NCI-H1930 (cell line): ENCODE results near the gene PTMA.

Experiments
- DNase-seq, 2 experiments: peaks; one replicate each; lab custom pipeline; 2025; lab: John Stamatoyannopoulos, UW

The PTMA gene

DNA sequence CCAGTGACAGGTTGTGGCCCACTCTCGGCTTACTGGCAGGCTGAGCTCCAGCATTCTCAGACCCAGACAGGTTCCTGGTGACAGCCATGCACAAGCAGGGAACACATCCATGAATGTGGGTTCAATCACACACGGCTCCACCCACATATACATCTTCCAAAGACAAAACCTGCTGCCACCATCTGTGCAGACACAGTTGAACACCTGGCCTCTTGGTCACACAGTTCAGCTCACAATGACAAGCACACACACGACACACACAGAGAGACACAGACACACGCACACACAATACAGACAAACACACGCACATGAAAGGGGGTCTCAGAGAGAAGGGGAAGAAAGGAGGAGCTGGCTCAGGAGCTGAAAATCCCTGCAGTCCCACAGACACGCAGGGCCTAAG, 32.1 kb upstream of the PTMA start:
- DNase-seq: no peak

DNA sequence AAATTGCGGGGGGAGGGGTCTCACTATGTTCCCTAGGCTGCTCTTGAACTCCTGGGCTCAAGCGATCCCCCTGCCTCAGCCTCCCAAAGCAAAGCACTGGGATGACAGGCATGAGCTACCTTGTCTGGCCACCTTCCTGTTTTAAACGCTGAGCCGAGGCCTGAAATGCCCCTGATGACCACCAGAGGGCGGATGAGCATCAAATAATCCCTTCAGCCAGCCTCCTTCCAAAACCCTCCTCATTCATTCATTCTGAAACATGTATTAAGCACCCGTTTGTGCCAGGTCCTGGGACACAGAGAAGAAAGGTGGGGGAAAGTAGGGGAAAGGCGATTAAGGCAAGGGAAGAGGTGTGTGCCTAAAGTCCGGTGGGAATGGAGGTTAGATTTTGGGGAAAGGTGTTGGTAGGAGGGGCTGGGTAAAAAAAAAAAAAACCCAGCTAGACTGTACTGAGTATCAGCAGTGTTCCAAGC, 30.7 kb upstream of the PTMA start:
- peak; percentile 65 to 74 for DNase-seq

DNA sequence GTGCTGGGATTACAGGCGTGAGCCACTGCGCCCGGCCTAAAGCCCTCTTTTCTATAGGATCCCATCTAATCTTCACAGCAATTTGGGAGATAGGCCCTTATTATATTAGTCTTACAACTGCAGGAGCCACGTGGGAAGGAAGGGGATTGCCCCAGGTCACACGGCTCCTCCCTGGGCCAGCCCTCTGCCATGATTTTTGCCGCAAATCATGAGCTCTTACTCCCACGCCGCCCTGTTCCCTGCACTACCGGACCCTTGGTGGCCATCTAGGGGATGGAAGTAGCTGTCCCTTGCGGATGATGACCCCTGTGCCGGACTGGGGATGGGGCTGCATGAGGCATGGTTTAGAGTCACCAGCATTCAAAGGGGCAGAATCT, 28.4 kb upstream of the PTMA start:
- DNase-seq: no peak

DNA sequence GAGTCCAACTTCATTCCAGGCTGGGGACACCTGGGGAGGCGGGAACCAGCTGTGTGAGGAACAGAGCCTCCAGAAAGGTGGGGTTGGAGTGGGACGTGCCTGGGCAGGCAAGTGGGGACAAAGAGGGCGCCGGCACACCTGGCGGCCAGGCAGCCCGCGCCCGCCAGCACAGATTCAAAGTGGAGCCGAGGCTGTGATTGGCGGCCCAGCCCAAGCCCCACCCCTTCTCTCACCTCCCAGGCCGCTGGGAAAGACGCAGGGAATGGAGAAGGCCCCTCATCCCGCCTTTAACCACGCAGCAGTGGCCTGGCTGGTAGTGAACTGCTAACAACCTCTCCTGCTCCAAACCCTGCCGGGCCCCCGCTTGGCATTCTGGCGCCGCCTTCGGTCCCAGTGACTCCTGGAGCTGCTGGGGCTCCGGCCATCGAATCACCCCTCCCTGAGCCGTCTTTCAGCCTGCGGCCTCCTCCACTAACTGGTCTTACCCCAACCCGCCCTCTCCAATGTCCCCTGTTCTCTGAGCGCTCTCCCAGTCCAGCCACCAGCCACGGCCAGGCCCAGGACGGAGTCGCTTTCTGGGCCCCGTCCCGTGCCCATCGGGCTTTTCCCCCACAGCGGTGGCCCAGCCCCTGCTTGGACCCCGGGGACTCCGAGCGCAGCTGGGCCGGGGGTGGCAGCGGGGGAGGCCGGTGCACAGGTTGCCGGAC, 27.9 kb upstream of the PTMA start:
- no peak for DNase-seq

DNA sequence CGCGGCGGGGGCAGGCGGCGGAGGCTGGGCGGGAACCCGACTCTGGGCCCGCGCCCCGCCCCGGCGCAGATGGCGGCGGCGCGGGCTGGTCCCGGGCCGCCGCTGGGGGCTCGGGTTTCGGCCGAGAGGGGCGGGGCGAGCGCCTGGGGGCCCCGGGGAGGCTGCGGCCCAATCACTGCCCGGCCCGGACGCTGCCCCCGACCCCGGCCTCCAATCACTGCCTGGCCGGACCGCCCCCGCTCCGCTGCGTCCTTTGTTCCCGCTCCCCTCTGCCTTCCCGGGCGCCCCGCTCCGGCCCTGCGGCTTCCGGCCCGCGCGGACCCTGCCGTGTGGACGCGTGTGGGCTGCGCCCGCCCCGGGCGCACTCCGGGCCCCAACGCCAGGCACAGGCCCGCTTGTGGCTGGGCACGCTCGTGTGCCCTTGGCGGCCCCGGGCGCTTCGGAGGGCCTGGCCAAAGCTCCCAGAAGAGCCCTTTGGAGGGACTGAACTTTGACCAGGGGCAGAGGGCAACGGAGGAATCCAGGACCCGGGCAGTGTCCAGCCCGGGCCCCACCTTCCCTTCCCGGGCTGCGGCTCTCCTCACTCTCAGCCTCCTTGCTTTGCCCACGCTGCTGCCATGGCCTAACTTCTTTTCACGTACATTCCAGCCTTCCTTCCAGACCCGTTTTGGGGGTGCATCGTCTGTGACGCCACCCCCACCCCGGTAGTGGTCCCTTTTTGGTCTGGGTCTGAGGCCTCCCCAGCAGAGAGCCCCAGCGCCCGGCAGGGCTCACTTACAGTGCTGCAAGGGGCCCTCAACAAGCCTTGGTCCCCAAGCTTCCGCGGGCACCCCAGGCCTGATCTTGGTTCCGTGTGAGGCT, 27.1 kb upstream of the PTMA start:
- peak; percentile 62 to 77 for DNase-seq

DNA sequence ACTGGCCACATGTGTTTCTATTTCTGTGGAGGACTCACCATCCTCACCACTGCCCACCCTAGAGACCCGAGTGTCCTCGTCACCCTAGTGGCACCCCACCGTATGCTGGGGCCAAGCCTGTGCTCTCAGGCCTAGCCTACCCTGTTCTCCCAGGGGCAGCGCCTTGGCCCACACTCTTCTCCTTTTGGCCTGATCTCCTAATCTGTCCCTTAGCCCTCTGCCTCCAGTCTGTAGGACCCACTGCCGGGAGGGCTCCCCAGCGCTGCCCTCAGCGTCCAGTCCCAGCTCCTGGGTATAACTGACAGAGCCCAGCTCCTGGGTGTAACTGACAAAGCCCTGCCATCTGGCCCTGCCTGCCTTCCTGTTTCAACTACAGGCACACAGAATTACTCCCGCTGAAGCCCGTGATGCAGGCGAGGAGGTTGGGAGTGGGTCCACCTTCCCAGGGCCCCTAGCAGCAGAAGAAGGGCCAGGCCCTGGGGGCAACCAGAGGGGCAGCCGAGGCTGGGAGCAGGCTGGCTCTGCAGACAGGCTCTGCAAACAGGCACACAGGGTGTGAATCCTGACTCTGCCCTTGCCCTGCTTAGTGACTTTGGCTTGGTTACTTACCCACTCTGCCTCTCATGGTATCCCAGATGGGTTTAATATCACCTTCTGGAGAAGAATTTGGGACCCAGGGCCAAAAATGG, 25.6 kb upstream of the PTMA start:
- no peak for DNase-seq

DNA sequence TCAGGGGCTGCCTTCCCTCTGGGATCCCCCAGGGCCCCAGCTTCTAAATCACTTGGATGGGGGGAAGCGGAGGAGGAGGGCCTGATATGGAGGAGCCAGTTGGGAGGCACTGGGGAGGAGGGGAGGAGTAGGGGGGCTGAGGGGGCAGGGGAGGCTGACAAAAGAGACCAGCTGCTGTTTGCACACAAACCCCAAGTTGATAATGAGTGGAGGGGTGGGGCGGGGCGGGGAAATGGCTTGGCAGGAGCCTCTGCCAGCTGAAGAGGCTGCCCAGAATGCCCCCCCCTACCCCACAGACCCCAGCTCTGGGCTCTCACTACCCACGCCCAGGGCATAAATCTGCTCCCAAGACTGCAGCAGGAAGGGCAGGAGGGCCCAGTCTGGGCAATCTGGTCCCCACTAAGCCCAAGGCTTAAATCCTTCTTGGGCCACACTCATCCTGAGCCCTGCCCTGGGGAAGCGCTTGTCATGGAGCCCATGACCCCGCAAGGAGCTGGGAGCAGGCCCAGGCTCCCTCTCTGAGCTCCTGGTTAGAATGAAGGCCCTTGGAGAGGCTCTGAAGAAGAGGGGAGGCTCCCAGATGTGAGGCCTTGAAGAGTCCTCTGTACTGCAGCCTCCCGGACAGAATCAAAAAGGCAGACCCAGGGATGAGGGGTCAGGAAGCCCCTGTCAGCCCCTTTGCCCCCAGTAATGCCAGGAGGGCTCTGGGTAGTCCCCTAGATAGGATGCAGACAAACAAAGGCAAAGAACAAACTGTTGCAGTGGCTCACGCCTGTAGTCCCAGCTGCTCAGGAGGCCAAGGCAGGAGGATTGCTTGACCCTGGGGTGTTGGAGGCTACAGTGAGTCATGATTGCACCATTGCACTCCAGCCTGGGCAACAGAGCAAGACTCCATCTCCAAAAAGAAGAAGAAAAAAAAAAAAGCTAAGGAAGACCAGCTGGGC, 24.8 kb upstream of the PTMA start:
- no peak for DNase-seq

DNA sequence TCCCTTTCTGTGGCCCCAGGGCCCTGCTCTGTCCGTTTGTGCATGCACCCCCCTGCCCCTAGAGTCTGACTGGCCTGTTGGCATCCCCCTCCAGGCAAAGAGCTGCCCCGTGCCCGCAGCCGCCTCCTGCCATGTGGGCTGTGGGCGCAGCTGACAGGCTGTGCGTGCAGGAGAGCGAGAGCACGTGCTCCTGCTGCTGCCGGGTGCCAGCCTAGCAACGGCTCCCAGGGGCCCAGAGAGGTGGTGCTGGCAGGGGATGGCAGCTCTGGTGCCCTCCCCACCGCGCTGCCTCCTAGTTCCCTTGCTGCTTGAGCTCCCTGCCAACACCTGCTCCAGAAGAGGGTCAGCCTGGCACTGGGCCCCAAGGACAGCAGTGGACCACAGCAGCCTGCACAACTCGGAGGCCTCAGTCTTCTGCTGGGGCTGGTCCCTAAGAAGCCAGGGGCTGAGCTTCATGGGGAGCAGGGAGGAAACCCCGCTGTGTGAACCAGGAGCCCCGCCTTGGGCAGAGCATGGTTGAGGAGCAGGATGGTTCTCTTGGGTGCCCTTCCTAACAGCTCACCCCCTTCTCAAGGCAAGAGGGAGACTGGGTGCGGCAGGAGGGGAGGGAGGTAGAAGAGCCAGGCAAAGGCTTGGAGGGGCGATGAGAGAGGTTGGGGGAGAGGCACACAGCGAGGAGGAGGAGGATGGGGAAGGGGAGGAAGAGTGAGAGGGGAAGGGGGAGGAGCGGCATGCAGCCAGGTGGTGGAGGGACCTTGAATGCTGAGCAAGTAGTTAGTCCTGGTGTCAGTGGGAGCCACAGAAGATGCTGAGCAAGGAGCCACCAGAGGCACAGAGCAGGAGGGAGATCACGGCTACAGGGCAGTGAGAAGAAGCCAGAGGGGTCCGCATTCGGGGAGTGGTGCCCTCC, 23.8 kb upstream of the PTMA start:
- no peak for DNase-seq

DNA sequence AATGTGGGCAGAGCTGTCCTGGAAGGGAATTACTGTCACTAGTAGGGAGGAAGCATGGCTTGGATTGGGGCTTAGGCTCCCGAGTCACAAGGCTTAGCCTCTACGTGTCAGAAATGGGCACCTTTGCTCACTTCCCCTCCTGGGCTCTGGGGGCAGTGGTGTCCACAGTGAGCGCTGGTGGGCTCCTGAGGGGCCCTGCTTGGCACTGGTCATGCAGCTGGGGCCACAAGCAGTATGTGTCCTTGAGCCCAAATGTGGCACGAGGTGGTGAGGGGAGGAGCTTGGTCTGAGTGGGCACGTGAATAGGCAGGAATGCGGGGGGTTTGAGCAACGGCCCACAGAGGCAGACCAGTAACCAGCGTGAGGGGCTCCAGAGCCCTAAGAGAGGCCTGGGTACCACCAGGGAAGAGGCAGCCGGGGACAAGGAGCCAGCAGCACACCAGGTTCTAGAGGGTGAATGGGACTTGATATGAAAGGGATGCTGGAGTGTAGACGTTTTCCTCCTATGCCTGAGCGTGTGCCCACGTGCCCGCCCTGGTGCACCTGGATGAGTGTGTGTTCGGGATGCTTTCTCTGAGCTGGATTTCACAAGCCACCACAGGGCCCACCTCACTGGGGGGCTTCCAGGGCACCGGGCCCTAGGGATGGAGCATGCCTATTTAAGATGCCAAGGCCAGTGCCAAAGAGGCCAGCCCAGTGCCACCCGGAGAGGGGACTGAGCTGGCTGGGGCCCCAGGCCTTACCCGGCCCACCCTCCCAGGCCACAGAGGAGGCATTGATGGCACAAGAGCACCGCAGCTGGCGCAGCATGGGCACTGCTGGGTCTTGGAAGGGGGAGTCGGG, 22.8 kb upstream of the PTMA start:
- DNase-seq: no peak

DNA sequence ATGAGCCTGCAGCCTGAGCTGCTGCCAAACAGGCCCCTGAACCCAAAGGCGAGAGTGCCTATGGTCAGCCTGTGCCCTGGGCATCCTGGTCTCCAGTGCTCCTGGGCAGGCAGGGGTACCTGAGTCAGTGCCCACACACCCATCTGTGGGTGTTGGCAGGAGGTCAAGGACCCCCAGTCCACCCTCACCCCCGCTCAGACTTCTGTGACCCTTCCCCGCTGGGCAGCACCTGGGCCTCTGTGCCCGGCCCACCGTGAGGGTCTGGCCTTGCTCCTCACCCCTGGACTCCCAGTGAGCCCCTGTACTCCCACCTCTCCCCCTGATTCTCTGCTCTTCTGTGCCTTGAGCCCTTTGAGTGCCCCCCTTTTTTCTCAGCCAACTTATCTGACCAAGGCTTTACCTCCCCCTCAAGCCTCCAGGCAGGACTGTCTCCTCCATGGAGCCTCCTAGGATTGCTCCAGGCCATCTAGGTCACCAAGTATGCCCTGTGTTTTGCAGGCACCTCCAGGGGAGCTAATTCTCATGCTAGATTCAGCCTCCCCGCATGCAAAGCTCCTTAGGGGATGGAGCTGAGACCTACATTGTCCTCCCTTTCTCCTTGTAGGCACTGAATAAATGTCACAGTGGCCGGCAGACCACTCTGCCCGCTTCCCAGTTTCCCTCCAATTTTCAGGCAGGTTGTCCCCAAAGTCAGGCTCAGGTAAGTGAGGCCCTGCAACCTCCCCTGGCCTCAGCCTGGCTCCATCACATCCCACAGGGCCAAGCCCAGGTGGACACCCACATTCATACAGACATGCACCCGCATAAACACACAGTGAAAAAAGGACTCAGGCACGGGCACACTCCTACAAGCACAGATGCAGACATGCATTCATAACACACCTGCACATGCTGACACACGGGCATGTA, 21.9 kb upstream of the PTMA start:
- DNase-seq: no peak

DNA sequence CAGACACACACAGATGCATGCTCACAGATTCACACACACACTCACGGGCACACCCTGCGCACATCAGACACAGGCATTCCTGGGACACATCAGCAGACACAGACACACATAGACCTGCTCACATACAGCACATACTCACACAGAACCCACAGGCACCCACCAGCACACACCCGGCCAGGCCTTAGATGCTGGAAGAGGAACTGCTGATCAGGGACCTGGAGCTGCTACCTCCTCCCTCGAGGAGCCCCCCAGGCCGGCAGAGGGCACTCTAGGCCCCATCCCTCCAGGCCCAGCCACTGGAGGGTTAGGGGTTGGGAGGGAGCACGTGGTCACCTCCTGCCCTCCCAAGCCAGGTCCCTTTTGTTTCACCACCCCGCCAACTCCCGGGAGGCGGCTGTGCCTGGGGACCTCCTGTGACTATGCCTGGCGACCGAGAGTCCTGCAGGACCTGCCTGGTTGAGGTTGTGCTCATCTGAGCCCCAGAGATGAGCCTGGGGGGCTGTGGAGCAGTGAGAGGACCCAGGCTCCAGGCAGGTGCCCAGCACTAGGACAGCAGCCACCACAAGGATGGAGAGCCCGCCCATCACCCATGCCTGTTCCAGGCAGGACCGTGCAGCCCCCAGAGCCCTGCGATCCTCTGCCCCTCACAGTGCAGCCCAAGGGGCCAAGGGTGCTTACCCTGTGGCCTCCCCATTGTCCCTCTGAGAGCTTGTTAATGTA, 21.0 kb upstream of the PTMA start:
- peak; percentile 52 to 73 for DNase-seq

DNA sequence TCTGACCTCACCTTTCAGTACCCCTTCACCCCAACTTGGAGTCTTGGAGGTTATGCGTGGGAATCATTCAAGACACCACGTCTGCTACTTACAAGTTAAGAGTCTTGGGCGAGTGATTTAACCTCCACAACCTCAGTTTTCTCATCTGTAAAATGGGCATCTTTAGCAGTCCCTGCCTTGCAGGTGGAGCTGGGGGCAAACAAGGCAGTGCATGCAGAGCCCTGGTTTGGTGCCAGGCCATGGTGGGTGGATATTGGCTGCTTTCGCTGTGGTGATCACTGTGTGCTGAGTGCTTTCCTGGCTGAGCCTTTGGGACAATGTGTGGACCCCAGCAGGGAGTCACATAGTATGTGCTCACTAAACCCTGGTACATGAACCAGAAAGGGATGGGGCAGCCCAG, 20.4 kb upstream of the PTMA start:
- no peak for DNase-seq

DNA sequence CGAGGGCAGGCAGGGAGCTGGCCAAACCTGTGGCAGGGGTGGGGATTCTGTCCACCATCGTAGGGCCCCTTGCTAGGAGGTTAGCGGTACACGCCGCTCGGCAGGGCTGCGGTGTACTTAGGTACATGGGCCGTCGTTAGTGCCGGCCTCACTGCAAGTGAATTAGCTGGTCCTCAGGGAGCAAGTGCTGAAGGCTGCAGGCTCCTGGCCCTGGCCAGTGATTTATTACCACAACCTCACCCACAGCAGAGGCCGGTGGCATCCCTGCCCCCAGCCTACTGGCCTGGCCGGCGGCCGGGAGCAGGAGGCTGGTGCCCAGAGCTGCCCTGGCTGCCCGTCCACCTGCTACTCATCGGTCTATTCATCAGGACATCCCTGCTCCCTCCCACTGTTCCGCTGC, 19.6 kb upstream of the PTMA start:
- DNase-seq: no peak

DNA sequence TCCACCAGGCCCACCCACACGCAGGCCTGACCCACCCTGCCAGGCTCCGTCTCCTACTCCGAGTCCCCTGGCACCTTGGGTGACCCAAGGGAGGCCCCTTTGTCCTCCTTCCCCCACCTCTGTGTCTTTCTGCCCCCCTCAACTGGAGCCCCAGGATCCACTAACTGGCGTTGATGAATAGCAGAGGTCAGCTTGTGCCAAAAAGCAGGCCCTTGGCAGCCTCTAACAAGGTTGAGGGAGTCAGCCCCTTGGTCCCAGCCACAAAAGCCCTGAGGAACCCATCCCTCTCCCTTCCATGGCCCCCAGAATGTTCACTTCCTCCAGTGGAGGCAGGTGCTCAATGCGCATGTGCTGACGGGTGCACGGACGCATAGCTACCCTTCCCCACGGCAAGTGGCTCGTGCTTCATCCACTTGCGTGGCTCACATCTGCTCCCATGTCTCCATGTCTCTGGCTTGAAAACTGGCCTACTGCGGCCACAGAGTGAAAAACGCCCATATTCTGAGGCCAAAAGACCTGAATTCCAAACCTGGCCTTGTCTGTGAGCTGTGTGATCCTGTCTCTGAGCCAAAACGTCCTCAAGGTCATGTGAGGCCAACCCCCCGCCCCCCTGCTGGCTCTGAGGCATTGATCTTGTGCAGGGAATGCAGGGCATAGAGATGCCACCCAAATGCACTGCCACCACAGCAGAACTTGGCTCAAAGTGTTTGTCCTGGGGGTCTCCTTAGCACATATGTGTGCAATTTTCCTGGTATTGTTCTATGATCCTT, 19.0 kb upstream of the PTMA start:
- DNase-seq: no peak

DNA sequence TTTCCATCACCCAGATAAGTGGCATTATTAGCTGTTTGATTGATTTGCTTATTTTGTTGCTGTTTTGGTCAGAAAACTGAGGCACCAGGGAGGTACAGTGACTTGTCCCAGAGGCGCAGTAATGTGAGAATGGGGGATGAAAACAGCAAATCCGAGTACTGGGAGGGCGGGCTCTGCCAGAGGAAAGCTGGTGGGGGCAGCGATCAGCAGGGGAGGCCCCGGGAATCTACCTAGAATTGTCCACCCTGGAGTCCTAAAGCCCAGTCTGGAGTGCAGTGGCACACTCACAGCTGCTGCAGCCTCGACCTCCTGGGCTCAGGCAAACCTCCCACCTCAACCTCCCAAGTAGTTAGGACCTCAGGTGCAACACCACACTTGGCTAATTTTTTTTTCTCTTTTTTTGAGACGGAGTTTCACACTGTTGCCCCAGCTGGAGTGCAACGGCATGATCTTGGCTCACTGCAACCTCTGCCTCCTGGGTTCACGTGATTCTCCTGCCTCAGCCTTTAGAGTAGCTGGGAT, 17.0 kb upstream of the PTMA start:
- no peak for DNase-seq

DNA sequence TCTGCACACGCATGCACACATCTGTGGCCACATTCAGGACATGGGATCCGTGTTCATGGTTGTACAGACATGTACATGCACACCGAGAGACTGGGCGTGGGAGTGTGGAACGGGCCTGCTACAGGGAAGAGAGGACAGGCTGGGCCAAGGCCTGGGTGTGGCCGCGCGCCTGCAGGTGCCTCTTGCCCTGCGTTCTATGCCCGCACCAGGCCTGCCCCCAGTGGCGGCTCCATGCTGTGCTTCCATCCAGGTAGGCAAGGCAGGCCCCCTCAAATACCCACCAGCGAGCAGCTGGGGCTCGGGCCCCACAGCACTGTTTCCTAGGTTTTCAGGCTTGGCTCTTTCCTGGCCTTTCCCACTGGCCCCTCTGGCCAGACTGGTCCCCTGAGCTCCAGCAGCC, 15.5 kb upstream of the PTMA start:
- DNase-seq: no peak

DNA sequence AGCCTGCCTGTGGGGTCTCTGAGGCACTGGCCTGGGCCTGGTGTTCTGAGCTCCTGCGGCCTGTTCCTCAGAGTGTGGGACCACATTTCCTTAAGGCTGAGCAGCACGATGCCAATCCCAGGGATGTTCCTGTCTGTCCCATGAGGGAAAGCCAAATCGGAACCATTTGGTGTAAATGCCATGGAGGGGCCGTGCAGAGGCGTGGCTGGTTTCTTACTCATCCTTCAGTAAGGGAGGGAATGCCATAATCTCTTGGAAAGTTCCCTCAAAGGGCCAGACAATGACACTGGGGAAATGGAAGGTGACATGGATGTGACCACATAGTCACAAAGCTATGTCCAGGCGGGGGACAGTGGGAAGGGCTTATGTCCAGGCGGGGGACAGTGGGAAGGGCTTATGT, 14.4 kb upstream of the PTMA start:
- no peak for DNase-seq
